Bone marrow (tissue), 2 donors: Measurements from ENCODE around the gene PSG1.
"Not testable (repeated sequence)": the region's sequence is repeated elsewhere in the genome, so short reads cannot be mapped to it uniquely, and the experiment has no call there.

ENCODE experiments used
- DNase-seq, 2 donors: peaks; one replicate each; lab custom pipeline; 2025; lab: John Stamatoyannopoulos, UW

The PSG1 gene

DNA sequence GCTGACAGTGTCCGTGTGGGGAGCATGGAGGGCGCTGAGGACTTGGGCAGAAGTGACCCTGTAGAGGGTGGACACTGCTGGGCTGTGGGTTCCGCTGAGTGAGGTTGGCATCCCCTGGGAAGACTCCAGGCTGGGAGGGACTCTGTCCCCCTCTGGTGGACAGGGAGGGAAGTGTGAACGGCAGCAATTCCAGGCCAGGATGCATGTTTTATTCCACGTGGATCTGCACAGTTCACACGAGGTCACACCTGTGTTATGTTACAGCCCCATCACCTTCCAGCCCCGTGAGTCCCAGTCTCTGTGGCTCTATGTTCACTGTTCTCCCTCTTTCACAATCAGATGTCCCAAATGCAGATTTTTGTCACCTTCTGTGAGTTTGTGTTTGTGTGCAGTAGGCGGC is 1.8 kb upstream of the PSG1 start:
- not testable (repeated sequence) for DNase-seq

DNA sequence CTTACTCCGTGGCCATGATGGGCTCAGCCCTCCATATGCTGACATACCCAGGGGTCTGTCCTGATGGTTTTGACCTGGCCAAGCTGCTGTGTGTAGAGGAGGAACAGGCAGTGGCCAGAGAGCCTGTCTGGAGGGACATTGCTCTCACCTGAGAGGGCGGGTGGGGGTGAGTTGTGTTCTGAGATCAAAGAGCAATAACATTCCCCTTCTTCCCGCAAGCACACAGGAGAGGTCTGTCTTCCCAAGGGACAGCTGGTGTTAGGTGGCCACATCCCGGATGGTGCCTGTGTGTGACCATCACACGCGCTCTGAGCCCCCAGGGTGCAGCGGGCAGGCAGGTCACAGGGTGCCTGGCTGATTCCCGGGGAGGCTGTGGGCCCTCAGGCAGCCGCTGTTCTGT is 1.1 kb upstream of the PSG1 start:
- not testable (repeated sequence) for DNase-seq

DNA sequence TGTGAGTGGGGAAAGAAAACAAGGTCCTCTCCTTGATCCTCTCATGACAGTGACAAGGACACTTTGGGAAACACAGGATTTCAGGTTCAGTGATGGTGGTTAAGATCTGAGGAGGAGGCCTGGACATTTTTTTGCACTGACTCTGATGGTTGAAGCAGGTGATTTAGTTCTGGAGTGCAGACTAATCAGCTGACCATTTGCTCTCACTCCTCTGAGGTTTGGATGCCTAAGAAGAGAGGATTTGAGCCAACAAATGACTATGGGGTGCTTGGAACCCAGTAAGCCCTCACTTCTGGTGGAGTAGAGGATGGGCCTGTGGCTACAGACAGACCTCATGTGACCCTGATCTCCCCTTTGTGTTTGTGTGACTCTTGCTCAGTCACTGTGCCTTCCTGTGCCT is 2.9 kb downstream of the PSG1 start:
- DNase-seq, result not testable (repeated sequence)

DNA sequence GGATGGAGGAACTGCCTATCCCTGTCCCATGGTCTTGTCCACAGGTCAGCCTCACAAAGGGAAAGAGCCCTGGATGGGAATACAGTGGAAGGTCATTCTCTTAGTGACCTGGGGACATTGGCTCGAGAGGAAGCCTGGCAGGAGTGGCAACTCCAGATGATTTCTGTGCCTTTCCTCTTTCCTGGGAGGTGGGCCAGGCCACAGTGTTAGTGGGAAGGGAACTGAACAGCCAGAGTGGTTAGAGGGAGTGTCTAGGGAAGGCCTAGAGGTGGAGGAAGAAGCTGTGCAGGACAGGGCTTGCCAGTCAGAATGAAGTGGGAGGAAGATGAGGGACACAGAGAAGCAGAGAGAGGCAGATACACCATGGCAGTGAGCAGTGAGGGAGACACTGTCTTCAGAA is 3.6 kb downstream of the PSG1 start:
- not testable (repeated sequence) for DNase-seq

DNA sequence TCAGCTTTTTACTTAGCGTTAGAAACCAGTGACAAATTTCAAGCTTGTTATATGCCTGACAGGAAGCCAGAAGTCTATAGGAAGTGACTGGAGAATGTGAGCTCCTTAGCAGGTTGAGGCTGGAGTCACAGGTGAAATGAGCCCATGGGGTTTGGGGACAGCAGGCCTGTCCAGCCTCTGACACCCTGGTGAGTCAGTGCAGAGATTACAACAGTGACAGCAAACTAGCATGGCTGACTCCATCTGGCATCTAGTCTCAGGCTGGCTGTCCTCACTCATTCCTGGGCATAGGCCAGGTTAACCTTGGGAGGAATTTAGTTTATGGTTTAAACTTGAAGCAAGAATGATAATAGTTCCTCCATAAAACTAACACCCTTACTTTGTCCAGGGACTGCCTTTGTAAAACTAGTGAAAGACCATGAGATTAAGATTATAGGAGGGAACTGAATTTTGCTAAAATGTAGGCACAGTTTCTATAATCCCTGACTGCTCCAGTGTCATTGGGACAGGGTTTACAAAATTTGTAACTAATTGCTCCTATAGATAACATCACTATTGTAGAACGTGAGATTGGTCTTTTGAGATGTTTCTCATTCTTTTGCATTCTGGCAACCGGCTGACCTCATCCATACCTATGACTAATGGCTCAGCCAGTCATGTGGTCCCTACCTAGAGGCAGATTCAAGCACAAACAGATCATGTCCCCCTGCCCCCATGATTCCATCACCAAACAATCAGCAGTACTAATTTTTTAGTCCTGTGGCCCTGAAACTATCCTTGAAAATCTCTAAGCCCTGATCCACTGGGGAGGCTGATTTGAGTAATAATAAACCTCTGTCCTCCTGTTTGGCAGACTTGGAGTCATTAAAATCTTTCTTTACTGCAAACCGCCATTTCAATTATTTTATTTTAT is 4.4 kb downstream of the PSG1 start:
- DNase-seq, result not testable (repeated sequence)

DNA sequence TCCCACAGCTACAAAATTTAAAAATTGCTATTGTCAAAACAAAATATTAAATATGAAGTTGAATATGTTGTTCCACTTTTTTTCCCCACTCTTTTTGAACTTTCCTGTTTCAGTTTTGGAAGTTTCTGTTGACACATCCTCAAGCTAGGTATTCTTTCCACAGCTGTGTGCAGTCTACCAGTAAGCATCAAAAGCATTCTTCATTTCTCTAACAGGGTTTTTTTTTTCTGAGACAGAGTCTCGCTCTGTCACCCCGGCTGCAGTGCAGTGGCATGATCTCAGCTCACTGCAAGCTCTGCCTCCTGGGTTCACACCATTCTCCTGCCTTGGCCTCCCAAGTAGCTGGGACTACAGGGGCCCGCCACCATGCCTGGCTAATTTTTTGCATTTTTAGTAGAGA is 5.4 kb downstream of the PSG1 start:
- DNase-seq, result not testable (repeated sequence)

DNA sequence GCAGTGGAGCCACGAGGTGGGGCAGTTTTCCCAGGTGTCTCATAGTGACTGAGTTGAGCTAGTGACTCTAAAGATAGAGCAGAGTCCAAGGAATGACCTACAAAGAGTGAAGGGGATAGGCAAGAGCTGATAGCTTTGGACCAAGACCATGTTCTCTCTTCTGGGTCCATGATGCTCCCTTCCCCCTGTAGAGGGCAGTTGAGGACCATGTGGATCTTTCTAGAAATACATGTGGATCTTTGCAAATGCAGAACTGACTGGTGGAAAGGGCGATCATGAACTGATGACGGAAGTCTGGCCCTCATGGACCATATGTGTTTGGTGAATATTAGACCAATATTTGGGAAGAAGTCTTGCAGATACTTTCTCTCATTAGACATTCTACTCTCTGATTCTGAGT is 6.9 kb downstream of the PSG1 start:
- DNase-seq, result no peak

DNA sequence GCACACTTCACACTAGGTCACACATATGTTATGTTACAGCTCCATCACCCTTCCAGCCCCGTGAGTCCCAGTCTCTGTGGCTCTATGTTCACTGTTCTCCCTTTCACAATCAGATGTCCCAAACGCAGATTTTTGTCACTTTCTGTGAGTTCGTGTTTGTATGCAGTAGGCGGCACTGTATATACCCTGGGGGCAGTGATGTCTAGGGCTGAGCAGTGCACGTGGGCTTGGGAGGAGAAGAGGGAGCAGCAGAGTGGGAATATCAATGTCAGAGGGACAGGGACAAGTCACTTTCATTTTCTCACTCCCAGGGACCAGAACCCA is 22.0 kb downstream of the PSG1 start:
- DNase-seq, result no peak

DNA sequence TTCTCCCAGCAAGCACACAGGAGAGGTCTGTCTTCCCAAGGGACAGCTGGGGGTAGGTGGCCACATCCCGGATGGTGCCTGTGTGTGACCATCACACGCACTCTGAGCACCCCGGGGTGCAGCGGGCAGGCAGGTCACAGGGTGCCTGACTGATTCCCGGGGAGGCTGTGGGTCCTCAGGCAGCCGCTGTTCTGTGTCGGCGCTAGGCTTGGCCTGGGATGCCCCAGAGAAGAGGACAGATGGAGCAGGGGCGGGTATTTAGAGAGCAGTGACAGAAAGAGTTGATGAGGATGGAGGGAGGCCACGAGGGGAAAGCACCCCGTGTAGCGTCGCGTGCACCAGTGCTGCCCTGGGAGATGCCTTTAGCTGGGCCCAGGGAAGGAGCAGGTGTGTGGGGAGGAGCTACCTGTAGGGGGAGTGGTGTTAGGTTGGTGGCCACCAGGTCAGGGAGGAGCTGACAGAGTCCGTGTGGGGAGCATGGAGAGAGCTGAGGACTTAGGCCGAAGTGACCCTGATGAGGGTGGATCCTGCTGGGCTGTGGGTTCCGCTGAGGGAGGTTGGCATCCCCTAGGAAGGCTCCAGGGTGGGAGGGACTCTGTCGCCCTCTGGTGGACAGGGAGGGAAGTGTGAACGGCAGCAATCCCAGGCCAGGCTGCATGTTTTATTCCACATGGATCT is 22.5 kb downstream of the PSG1 start:
- DNase-seq, result not testable (repeated sequence)

DNA sequence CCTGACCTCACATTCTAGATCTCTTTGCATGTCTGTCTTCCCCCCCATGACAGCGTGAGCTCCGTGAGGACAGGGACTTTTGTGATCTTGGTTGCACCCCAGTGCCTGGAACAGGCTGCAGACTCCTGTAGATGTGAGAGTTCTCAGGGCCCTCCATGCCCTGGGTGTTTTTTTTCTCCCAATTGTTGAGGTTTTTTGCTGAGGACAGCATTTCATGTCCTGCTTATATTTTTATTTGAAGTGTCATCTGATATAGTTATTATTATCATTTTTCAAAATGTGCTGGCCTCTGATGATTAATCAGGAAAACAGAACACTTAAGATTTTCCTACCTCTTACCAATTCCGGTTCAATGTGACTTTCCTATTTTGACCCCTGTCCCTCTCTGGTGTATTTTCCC is 24.8 kb downstream of the PSG1 start:
- DNase-seq, result not testable (repeated sequence)

DNA sequence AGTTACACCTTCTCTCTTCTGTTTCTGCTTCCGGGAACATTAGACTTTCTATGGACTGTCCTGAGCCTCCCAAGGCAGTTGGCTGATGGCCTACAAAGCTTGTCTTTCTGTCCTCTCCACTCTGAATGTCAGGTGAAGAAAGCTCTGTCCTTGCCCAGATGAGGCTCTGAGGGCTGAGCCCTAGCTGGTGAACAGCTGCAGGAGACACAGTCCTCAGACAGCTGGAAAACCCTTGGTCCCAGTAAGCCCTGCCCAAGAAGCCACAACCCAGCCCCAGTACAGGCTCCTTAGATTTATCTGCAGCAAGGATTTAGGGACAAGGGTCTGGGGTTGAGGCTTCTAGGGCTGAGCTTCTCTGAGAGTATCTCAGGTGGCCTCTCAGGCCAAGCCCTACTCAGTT is 26.3 kb downstream of the PSG1 start:
- not testable (repeated sequence) for DNase-seq

DNA sequence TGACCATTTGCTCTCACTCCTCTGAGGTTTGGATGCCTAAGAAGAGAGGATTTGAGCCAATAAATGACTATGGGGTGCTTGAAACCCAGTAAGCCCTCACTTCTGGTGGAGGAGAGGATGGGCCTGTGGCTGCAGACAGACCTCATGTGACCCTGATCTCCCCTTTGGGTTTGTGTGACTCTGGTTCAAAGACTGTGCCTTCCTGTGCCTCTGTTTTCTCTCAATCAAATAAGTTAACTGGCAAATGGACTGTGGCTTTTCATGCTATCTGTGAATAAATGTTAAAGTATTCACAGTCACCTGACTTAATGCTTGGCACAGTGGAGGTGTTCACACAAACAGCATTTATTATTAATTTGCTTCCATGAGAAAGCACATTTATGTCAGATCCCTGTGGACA is 26.7 kb downstream of the PSG1 start:
- DNase-seq, result not testable (repeated sequence)

DNA sequence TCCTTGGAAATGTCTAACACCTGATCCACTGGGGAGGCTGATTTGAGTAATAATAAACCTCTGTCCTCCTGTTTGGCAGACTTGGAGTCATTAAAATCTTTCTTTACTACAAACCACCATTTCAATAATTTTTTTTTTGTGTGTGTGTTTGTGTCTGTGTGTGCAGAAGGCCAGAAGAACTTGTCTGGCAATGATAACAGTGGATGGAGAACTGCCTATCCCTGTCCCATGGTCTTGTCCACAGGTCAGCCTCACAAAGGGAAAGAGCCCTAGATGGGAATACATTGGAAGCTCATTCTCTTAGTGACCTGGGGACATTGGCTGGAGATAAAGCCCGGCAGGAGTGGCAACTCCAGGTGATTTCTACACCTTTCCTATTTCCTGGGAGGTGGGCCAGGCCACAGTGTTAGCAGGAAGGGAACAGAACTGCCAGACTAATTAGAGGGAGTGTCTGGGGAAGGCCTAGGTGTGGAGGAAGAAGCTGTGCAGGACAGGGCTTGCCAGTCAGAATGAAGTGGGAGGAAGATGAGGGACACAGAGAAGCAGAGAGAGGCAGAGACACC is 27.7 kb downstream of the PSG1 start:
- not testable (repeated sequence) for DNase-seq

DNA sequence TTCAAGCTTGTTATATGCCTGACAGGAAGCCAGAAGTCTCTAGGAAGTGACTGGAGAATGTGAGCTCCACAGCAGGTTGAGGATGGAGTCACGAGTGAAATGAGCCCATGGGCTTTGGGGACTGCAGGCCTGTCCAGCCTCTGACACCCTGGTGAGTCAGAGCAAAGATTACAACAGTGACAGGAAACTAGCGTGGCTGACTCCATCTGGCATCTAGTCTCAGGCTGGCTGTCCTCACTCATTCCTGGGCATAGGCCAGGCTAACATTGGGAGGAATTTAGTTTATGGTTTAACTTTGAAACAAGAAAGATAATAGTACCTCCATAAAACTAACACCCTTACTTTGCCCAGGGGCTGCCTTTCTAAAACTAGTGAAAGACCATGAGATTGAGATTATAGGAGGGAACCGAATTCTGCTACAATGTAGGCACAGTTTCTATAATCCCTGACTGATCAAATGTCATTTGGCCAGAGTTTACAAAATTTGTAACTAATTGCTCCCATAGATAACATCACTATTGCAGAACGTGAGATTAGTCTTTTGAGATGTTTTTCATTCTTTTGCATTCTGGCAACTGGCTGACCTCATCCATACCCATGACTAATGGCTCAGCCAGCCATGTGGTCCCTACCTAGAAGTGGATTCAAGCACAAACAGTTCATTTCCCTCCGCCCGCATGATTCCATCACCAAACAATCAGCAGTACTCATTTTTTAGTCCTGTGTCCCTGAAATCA is 28.4 kb downstream of the PSG1 start:
- DNase-seq, result no peak

DNA sequence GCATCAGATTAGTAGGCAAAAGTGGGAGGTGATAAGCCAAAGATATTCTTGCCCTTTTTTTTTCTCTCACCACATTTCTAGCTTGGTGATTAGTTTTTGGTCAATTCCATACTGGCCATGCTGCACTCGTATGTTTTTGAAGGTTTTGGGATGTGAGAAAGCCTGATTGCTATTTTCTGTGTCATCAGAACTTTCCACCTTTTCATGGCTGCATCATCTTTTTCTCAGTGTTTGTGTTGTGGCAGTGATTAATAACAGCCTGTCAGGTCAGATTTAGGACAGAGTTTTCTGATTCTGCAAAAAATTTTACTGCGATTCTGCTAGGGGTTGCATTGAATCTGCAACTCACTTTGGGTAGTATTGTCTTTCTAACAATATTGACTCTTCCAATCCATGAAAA is 32.9 kb downstream of the PSG1 start:
- DNase-seq, result no peak

DNA sequence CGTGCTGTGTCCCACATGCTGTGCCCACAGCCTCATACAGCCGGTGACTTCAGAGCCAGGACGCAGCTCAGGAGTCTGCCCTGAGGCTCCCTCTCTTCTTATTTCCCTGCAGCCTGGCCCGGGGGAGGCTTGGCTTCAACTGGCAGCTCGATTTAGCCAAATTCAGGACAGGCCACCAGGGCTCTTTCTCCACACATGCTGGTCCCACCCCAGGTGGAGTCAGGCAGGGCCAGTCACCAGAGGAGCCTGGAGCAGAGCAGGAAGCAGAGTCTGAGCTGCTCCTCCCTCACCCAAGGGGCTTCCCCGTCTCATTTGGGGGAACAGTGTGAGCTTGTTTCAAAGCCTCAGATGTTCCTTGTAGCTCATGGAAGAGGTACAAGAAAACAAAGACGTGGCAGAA is 35.9 kb downstream of the PSG1 start:
- DNase-seq, result not testable (repeated sequence)

DNA sequence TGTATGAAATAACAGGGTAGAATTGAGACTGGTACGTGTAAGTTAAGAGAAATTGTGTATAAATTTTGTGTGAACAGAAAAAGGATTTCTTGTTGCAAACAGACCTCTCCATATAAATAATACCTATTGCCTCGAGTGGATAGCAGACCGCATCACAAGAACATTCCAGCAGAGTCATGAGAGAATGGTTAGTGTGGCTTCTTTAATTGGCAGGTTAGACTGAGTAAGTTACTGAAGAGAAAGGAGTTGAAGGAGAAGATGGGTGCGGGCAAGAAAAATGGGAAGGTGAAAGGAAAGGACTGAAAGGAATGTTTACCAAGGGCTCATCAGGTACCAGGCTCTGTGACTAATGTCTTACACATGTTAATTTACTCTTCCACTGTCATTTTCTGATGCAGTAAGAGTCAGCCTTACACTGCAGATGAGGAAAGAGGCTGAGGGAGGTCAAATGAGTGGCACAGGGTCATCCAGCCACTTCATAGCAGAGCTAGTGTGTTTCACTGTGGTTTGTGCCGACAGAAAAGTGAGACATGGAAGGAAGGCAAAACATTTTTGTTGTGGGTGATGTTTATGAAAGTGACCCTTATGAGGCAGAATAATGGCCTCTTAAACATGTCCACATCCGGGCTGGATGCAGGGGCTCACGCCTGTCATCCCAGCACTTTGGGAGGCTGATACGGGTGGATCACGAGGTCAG is 46.6 kb downstream of the PSG1 start:
- not testable (repeated sequence) for DNase-seq

DNA sequence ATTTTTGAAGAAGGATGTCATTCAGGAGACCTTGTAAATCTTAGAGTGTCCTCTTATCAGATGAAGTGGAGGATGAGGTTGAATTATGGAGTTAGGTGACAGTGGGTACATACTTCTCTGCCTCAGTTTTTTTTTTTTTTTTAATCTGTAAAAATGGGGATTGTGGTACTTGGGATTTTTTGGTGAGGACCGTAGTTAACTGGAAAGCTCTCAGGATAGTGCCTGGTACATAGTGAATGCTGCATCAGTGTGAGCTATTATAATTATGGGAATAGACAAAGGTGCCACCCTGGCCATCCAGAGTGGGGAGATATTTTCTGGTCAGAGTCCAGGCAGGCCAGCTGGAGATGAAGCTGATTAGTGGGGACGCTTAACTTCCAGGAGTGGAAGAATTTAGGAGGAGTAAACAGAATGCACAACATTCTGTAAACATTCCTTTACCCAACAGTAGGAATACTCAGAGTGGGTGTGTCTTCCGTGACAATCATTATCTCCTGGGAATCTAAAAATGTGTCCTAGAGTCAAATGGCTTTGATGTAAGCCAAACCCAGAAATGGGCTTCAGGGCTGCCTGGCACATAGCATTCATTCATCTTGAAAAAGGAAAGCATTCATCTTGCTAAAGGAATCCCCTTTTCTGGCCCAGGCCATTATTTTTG is 47.4 kb downstream of the PSG1 start:
- DNase-seq, result not testable (repeated sequence)

DNA sequence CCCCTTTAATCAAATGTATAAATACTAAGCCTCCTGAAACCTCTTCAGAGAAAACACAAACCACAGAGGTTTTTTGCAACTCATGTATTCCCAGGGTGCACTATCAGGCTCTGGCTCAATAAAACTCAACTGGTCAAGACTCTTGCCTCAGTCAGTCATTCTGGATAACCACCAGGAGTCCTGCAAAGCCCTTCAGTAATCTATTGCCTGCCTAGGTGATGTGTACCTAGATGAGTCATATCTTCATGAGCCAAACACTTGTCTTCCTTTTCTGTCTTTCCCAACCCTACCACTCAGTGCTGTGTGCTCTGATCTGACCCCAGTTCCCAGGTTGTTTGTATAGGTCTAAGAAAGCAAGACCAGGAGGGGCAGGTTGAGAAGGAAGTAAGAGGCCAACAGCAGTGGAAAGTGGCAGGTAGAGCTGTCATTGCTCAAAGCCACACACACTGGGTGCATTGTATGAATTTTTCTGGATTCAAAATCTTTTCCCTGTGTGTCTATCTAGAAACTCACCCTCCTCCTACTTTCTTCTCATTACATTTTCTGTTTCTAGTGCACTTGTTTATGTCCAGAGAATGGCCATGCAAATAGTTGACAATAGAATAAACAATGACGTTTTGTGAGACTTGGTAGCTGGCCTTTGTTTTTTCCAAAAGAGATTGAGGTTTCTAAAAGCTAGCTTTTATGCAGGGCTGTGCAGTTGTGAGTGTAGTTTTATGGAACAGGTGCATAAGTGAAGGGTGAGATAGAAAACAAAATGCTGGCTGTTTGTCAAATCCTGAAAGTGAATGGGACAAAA is 48.1 kb downstream of the PSG1 start:
- no peak for DNase-seq

DNA sequence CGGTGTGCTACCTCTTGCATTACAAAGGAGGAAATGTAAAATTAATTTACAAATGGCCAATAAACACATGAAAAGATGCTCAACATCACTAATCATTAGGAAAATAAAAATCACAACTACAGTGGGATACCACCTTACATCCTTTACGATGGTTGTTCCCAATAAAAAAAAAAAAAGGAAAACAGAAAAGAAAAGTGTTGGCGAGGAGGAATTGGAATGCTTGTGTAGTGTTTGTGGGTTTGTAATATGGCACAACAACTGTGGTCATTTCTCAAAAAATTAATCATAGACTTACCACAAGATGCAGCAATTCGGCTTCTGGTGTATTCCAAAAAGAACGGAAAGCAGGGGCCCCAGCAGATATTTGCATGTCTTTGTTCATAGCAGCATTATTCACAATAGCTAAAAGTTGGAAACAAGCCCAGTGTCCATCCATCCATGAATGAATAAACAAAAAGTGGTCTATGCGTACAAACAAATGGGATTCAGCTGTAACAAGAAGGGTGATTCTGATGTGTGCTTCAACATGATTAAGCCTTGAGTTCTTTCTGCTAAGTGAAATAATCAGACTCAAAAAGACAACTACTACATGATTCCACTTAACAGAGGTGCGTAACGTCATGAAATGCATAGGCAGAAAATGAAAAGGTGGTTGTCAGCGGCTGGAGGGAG is 58.1 kb downstream of the PSG1 start:
- DNase-seq, result not testable (repeated sequence)
